Bone marrow (tissue), 2 donors: ENCODE results near the gene XIRP1.
"Not testable (repeated sequence)": the region's sequence is repeated elsewhere in the genome, so short reads cannot be mapped to it uniquely, and the experiment has no call there.

Source experiments
- DNase-seq, 2 donors: peaks; one replicate each; lab custom pipeline; 2025; lab: John Stamatoyannopoulos, UW

XIRP1 gene

DNA sequence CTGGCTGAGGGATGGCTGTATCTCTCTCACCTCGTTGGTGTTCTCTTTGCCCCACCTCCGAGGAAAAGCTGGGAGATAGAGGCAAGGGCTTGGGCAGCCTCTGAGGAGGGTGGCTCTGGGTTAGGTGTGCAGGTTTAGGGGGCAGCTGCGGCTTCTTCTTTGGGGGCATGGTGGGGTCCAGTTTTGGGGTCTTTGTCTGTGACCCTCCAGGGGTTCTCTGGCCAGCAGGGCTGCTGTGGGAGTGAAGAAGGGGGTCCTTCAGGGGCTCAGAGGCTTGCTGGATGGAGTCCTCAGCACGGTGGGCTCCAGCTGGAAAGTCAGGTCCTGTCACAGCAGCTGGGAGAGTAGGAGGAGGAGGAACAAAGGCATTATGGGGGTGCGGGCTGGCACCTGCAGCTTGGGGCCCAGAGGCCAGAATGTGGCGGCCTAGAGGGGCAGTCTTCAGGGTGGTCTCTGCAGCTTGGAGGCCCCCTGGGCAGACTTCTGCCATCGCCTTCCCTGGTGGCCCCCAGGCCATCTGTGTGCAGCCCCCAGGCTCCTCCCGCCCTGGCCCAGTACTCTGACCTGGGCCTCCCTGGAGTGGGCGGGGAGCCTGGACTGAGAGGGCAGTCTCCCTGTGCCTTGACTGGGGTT lies 7.0 kb downstream of the XIRP1 start:
- no peak for DNase-seq

DNA sequence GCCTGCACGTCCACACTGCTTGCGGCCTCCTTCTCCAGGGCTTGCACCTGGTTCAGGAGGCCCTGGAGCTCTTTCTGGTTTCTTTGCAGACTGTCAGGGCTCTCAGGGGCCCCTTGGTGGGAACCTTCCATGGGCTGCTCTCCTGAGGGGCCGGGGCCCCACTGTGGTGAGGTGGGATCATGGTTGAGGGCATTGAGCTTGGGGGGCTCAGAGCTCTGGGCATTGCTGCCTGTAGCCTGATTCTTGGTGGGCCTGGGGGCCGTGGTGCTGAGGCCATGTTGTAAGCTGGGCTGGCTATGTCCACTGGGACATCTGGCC lies 7.5 kb downstream of the XIRP1 start:
- no peak for DNase-seq

DNA sequence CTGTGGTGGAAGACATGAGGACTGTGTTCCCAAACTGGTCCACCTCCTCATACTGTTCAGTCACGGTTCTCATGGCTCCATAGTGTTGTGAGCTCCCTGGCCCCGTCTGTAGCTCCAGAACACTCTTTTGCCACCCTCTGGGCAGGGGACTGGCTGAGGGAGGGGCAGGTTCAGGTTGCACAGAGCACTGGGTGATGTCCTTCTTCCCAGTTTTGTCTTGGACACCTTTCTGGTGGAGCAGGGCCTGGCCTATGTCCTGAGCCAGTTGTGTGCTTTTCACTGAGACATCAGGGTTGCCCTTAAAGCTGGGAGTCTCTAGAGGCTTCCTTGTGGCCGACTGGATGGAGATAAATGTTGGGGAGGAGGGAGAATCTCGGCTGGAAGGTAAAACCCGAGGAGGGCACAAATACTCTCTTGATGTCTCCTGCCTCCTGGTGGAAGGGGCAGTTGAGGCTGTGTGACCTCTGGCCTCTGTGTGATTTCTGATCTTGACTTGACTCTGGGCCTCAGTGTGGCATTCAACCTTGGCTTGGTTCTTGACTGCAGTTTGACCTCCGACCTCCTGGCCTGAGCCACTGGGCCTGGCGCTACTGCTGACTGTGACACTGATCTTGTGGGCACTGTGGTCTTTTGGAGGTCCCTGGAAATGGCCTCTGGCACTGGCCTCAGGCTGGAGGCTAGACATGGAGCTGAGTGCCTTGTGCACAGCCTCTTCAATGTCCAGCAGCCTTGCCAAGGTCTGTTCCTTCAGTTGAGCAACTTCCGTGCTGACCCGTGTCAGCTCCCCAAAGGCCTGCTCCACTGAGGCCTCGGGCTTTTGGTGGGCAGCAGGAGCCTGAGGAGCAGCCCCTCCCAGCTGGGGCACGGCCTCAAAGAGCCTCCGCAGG lies 8.1 kb downstream of the XIRP1 start:
- no peak for DNase-seq

DNA sequence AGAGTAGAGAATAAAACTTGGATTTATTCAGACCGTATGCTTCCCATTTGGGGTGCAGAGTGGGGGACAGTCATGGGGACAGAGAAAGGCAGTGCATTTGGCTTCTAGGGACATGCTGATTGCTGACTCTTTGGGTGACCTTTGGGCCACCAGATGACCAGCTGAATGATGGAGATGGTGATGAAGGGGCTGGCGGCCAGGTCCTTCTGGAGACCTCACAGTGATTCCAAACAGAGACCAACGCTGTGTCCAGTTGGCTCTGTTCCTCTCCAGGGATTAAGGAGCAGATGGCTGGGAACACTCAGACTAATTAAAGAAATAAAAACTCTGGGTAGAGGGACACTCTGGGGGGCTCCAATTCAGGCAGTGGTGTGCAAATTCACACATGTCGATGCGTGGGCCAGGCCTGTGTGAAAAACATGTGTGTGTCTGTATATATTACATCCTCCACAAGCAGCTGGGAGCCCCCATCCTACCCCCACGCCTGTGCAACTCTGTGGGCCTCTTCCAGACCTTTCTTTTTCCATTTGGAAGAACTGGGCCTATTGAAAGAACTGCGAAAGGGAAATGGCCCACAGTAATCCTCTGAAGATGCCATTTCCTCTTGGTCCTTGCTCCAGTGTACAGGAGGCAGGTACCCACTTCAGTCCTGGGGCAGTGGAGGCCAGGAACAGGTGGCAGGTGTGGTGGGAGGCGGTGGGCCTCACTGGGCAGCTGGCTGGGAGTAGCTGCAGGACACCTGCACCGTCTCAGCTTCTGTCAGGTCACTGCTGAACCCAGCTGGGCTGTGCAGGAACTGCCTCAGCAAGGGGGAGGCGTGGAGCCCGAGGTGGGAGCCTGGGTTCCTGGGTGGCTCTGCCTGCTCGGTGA lies 8.9 kb downstream of the XIRP1 start:
- no peak for DNase-seq

DNA sequence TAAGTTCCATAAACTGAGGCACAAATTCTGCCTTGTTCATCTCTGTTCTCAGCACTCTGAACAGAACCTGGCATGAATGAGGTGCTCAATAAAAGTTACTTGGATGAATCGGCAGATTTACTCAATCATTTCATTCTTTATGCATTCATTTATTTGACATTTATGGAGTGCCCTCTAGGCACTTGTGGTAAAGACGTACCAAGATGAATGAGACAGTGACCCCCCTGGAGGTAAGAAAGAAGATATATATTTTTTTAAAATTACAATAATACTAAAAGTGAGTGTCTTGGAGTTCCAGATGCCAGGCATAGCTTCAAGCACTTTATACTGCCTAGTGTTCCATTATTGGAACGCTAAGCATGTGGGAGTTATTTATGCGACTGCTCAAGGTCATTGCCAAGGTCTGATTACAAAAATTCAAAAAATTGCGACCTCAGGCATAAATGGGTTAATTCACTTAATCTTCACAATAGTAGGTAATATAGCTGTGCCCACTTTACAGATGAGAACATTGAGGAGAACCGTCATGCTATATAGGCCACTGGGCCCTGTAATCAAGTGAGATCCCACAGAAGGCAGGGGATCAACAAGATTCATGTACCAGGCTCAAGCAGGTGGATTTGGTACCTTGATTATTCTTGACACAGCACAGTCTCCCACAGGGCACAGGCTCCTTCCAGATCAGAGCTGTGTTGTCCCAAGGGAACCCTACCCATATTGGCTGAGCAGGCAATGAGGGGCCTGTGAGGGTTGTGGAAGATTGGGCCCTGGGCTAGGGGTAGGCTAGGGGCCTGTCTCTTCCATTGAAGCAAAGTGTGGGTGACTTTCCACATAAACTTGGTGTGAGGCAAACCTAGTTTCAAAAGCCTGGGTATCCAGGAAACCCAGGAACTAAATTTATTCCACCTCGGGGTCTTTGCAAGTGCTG lies 10.7 kb downstream of the XIRP1 start:
- no peak for DNase-seq

DNA sequence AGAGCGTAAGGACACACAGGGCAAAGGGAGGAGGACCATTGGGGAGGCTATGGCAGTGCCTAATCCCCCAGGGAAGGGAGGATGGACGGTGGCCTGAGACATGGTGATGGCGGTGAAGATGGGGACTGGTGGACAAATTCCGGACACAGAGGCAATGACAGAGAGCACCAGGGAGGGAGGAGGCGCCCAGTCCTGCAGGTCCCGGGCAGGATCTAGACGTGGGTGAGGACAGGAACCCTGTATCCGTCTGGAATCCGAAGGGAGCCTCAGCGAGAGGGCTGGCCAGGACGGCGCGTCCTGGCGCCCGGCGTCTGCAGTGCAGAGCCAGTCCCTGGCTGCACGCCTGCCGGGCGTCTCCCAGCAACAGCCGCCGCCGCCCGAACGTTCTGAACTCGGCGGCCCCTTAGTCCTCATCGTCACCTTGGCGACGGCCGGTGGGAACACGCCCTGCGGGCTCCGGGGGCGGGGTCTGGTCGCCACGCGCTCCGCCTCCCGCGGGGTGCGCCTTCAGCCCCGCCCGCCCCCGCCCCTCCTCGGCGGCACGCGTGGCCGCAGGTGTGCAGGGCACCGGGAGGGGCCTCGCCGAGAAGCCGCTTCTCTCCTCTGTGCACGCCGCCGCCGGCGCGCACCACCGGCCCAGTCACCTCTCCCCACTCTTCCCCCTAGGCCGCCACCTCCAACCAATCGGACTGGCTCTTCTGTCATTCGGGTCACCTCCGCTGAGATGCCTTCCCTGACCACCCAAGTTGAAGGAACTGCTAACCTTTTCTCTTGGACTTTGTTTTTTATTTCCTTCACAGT lies 11.6 kb downstream of the XIRP1 start:
- peak; percentile 45 to 51 for DNase-seq

DNA sequence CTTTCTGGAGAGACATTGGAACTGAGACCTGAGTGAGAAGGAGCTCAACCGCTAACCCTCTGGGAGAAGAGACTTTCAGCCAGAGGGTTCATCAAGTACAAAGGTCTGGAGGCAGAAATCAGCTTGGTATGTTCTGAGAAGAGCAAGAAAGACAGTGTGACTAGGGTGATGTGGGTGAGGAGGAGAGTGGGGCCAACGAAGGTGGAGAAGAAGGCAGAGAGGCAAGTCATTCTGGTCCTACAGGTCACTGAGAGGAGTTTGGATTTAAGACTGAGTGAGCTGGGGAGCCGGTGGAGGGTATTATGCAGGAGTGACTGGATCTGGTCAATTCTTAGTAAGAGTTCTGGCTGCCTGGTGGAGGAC lies 12.2 kb downstream of the XIRP1 start:
- DNase-seq: no peak

DNA sequence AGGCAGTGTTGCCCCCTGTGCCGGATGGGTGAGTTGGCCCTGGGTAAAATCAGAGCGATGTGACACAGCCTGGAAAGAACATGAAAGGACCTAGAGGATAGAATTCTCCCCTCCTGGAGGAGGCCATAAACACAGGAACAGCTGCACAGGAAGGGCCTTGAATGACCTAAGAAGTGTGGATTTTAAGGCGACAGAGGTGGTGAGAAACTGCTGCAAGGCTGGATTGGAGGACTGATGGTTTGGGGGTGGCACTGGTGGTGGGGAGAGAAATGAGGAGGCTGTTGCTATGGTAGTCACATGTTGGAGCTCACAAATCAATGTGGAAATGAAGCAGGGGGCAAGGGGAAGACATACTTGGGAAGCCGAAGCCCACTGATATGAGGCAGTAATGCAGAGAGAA lies 13.8 kb downstream of the XIRP1 start:
- no peak for DNase-seq

DNA sequence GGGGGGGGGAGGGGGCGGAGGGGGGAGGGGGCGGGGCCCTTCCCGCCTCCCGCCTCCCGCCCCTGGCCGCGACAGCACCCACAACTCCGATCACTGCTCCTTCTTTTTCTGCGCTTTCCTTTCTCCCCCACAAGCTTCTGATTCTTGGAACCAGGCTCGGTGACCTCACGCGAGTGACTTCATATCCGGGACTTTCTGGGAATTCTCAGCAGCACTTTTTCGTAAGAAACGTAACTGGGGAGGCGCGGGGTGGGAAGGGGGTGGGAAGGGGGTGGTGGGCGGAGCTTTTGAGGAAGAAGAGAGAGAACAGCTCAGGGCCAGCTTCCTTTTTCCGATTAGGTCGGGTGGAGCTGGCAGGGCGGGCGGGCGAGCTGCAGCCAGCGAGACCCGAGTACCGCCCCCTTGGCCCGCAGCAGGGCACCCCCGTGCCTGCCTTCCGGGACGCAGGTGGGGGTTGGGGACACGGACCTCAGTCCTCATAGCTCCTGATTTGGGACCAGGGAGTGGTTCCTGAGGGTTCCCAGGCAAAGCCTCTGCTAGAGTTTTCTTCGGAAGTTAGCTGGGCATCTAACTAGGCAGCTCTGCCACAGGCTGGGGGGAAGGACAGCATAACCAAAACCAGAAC lies 14.6 kb downstream of the XIRP1 start:
- DNase-seq: peak; percentile 42 to 60

DNA sequence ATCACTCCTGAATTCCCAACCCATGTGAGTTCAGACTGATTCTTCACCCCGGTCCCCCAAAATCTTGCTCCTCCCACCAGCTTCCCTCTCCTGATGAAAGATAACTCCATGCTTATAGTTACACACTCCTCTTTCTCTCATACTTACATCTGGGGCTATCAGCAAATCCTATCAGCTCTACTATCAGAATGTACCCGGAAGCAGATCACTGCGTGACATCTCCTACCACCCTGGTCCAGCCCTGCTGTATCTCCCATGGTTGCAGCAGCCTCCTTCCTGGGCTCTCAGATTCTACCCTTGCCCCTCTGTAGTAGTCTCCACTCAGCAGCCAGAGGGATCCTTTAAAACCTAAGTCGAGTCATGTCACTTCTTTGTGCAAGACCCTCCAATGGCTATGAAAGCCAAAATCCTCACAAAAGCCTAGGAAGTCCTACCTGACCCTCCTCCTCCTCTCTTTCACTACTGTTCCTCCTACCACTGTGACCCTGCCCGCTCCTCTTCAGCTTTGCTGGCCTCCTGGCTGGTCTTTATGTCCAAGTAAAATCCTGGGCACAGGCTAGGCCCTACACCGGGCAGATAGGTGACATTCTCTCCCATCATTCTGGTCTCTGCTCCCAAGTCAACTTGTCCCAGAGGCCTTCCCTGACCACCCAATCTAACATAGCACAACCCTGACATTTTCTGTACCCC lies 16.2 kb downstream of the XIRP1 start:
- no peak for DNase-seq

DNA sequence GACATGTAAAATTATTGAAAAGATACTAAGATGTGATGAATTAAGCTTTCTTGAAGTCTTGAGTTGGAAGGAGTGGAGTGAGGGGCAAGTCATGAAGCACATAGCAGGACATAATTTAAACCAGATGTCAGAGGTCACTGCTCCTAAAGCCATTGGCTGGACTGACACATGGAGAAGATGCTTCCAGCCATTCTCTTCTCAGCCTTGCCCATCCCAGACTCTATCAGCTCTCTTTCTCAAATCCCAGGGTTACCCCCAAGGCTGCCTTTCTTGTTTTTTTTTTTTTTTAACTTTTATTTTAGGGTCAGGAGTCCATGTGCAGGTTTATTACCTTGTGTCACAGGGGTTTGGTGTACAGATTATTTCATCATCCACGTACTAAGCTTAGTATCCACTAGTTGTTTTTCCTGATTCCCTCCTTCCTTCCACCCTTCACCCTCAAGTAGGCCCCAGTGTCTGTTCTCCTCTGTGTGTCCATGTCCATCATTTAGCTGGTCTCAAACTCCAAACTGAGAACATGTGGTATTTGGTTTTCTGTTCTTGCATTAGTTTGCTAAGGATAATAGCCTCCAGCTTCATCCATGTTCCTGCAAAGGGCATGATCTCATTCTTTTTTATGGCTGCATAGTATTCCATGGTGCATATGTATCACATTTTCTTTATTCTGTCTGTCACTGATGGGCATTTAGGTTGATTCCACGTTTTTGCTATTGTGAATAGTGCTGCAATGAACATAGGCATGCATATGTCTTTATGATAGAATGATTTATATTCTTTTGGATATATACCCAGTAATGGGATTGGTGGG lies 18.9 kb downstream of the XIRP1 start:
- DNase-seq: no peak

DNA sequence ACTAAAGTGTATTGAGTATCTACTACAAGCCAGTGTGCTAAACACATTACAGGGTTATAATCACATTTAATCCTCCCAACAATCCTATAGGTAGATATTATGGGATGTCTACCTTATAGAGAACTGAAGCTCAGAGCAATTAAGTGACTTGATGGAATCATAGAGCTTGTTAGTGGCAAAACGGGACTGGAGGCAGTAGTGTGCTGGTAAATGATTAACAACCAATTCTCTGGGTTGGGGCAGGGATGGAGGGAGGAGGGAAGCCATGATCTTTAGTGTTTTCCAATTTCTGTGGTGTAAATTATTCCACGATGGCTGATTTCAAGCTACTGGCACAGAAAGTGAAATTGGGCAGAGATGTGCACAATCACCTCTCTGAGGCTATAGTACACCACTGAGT lies 20.5 kb downstream of the XIRP1 start:
- no peak for DNase-seq

DNA sequence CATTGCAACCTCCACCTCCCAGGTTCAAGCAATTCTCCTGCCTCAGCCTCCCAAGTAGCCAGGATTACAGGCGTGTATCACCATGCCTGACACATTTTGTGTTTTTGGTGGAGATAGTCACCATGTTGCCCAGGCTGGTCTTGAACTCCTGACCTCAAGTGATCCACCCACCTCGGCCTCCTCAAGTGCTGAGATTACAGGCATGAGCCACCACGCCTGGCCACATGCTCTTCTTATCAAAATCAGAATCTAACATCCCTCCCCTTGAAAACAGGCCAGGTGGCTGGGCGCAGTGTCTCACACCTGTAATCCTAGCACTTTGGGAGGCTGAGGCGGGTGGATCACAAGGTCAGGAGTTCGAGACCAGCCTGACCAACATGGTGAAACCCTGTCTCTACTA lies 21.5 kb downstream of the XIRP1 start:
- not testable (repeated sequence) for DNase-seq

DNA sequence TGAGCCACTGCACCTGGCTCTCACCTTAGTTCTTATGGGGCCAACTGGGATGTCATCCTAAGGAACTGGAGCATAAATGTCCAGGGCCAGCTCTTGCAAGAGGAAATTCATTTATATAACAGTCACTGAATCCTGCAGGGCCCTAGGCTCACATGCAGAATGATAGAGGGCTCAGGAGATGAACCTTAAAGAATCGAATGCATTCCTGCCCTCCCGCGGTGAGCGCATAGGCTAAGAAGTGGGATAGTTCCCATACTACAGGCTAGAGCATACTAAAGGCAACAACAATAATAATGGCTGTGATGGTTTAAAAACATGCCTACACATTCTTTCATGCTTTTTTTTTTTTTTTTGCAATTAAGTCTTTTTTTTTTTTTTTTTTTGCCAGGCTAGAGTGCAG lies 21.9 kb downstream of the XIRP1 start:
- DNase-seq: no peak

DNA sequence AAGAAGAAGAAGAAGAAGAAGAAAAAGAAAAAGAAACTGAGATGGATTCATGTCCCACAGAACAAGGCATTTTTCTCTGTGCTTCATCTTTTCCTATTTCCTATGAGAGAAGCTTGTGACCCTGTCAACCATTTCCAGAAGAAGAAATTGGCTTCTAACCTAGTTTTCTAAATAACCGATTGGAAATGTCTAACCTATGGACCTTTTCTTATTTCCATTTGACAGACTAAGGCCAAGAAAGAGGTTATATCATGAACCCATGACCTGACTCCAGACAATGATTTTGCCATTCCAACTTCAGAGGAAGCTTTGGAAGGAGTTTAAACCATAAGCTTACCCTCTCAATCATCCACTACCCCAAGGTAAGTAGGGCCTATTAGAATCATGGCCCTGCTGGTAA lies 22.7 kb downstream of the XIRP1 start:
- no peak for DNase-seq

DNA sequence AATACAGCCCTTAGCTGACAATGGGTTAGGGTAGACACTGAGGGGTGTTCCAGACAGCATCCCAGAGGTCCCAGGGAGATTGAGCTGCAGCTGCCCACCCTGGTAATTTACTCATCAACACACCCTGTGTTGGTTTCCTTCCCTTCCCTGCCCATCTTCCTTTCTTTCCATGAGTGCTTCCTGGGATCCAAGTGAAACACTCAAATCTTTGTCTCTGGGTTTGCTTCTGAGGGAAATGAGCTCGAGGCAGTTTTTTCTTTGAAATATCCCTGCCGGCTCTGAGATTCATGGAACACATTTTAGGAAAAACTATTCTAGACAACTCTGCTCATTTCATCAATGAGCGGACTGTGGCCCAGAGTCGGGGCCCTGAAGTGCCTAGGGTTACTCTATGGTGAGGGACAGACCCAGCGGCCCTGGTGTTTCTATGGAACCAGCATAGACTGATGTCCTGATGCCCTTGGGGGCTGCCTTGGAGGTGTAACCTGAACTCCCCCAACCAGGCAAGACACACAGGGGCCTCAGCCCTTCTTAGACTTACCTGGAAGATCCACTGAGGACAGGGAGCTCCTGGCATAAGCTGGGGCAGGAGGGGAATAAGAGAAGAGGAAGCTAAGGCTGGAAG lies 24.1 kb downstream of the XIRP1 start:
- no peak for DNase-seq

DNA sequence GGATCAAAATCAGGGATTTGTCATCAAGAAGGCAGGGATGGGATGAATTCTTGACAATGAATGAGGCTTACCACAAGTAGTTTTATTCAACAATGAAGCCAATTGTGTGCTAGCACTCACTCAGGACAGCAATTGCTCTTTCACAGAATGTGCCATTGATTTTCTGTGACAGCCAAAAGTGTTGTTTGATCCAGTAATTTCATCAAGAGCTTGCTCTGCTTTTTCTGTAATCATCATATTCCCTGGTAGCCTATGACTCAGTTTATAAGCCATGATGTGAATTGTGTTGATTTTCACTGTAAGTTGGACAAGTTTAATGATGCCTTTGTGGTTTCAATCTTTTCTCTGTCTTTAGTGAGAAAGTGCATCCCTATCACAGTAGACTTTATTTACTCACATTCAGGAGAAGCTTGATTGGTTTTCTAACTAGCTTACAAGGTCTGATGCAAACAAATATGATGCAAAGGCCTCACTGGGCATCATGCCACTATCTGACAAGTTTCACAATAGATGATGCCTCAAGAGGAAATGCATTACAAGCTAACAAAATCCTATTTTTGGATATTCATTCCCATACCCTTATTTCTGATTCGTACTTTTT lies 25.4 kb downstream of the XIRP1 start:
- peak; percentile 23 for DNase-seq

DNA sequence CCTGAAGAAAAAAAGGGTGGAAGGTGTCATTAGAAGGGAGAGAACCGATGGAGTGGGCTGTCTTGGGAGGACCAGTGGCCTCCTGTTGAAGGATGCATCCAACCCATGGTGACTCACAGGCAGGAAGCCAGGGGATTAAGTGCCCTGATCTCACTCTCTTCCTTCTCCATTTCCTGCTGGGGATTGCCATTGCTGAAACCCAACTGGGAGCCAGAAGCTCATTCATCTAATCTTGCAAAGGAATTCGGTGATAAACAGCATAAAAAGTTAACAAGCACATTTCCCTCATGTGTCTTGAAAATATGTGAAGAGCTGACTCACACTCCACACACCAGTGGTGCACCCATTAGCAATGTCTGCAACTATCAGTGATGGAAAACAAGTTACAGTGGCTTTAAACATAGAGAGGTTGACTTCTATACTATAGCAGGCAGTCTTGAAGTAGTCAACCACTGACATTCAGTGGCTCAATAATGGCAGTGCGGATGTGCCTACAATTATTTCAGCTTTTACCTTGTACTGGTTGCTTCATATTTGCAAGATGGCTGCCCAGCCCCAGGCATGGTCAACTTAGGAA lies 26.2 kb downstream of the XIRP1 start:
- DNase-seq: no peak
